ENCODE measurements around the gene NID1.
"Not testable (repeated sequence)": the region's sequence is repeated elsewhere in the genome, so short reads cannot be mapped to it uniquely, and the experiment has no call there.

The NID1 gene

GRCh38 chr1:236098267-236098666 is 33.4 kb upstream of the NID1 start:
- Histone ChIP-seq H3K4me2 (ENCODE audit: low read depth, low read length) (no peak overlapping the region), H4K20me1 (ENCODE audit: insufficient read depth, low read length) (no peaks in the 10 kb centered on the region), H2AFZ (ENCODE audit: low read length) (no peak overlapping the region), H3K4me1 (ENCODE audit: low read length) (no peaks in the 10 kb centered on the region), H3K9me2 (replicated peaks; ENCODE audit: insufficient read depth, low read length) (no peaks in the 10 kb centered on the region), H3K4me3 (ENCODE audit: low read length) (no peak overlapping the region), H3K9ac (ENCODE audit: low read length) (no peak overlapping the region), H3K36me3 (replicated peaks; ENCODE audit: insufficient read depth, low read length) (no peaks in the 10 kb centered on the region), H3K27ac (ENCODE audit: low read length) (no peak overlapping the region), H3K9me3 (replicated peaks; ENCODE audit: insufficient read depth, low read length) (no peaks in the 10 kb centered on the region), H3K79me2 (ENCODE audit: low read length) (no peaks in the 10 kb centered on the region), H3F3A (ENCODE audit: insufficient read depth, low read length) (no peaks in the 10 kb centered on the region), H3K27me3 (replicated peaks; ENCODE audit: insufficient read depth, low read length) (no peaks in the 10 kb centered on the region)
- TF ChIP-seq CTCF (IDR thresholded peaks at IDR 0.05; ENCODE audit: low read length) (no peak), EZH2phosphoT487 (IDR thresholded peaks at IDR 0.05; ENCODE audit: low read length) (no peak), EZH2 (optimal IDR thresholded peaks at IDR 0.05; ENCODE audit: low read depth, low read length) (no peak)
- no peak for DNase-seq

GRCh38 chr1:236096660-236097482 is 32.0 kb upstream of the NID1 start:
- not testable (repeated sequence) for H3K9me3 ChIP-seq (replicated peaks; ENCODE audit: insufficient read depth, low read length); H3K27me3 ChIP-seq (replicated peaks; ENCODE audit: insufficient read depth, low read length); H3K4me1 ChIP-seq (ENCODE audit: low read length); H3K79me2 ChIP-seq (ENCODE audit: low read length); H2AFZ ChIP-seq (ENCODE audit: low read length); H3K36me3 ChIP-seq (replicated peaks; ENCODE audit: insufficient read depth, low read length); H4K20me1 ChIP-seq (ENCODE audit: insufficient read depth, low read length); H3F3A ChIP-seq (ENCODE audit: insufficient read depth, low read length); DNase-seq; H3K9me2 ChIP-seq (replicated peaks; ENCODE audit: insufficient read depth, low read length); H3K27ac ChIP-seq (ENCODE audit: low read length); H3K4me2 ChIP-seq (ENCODE audit: low read depth, low read length); H3K4me3 ChIP-seq (ENCODE audit: low read length); H3K9ac ChIP-seq (ENCODE audit: low read length)

GRCh38 chr1:236095705-236096520 is 31.0 kb upstream of the NID1 start:
- H3K36me3 ChIP-seq (replicated peaks; ENCODE audit: insufficient read depth, low read length): no peaks in the 10 kb centered on the region

More at GRCh38 chr1:236095705-236096520, 31.0 kb upstream of the NID1 start:
- no peaks in the 10 kb centered on the region for H3K9me3 ChIP-seq (replicated peaks; ENCODE audit: insufficient read depth, low read length)
- H3K9ac ChIP-seq (ENCODE audit: low read length): no peak overlapping the region
- H3K27ac ChIP-seq (ENCODE audit: low read length): no peak overlapping the region
- no peak overlapping the region for H3K4me3 ChIP-seq (ENCODE audit: low read length)
- H3K4me2 ChIP-seq (ENCODE audit: low read depth, low read length): no peak overlapping the region
- DNase-seq: no peak
- no peaks in the 10 kb centered on the region for H3K79me2 ChIP-seq (ENCODE audit: low read length)
- no peaks in the 10 kb centered on the region for H3K27me3 ChIP-seq (replicated peaks; ENCODE audit: insufficient read depth, low read length)
- H2AFZ ChIP-seq (ENCODE audit: low read length): no peak overlapping the region
- no peaks in the 10 kb centered on the region for H3K4me1 ChIP-seq (ENCODE audit: low read length)
- TF ChIP-seq EZH2phosphoT487 (IDR thresholded peaks at IDR 0.05; ENCODE audit: low read length): no peak
- TF ChIP-seq EZH2 (optimal IDR thresholded peaks at IDR 0.05; ENCODE audit: low read depth, low read length): no peak
- no peak for TF ChIP-seq CTCF (IDR thresholded peaks at IDR 0.05; ENCODE audit: low read length)
- no peaks in the 10 kb centered on the region for H4K20me1 ChIP-seq (ENCODE audit: insufficient read depth, low read length)
- H3F3A ChIP-seq (ENCODE audit: insufficient read depth, low read length): no peaks in the 10 kb centered on the region
- no peaks in the 10 kb centered on the region for H3K9me2 ChIP-seq (replicated peaks; ENCODE audit: insufficient read depth, low read length)
